Esophagus muscularis mucosa (tissue), 4 donors: ENCODE measurements around the gene RFPL1. TPM values are rescaled to one million over a fixed set of nuclear protein-coding genes. Genes with fewer than 3 reads are reported as not detected.
"Not testable (repeated sequence)": the region's sequence is repeated elsewhere in the genome, so short reads cannot be mapped to it uniquely, and the experiment has no call there.

Experiments used
- DNase-seq: peaks from one replicate; pipeline ENCODE4 v3.0.0-alpha.2; 2017; ENCODE audit errors: extremely low spot score
- H3K27ac ChIP-seq, 4 donors: fragments of 200-600 bp; sonication (generic); replicated peaks in 1 of 4; 1 replicate in 3 of 4; 2 replicates in 1 of 4; pipeline ENCODE4 v1.5.1; 2016 to 2019; ENCODE audit warnings: mild to moderate bottlenecking in 1 of 4
- H3K27me3 ChIP-seq, 4 donors: fragments of 200-600 bp; sonication (generic); one replicate each; pipeline versions ENCODE4 v1.5.1 to v1.6.0; 2016 to 2019
- H3K36me3 ChIP-seq, 4 donors: fragments of 200-600 bp; sonication (generic); one replicate each; pipeline ENCODE4 v1.5.1; 2016 to 2019
- H3K4me1 ChIP-seq, 4 donors: fragments of 200-600 bp; sonication (generic); one replicate each; pipeline ENCODE4 v1.5.1; 2016 to 2019
- H3K4me3 ChIP-seq, 4 donors: fragments of 200-600 bp; sonication (generic); 1 replicate in 2 of 4; 2 replicates in 2 of 4; pipeline ENCODE4 v1.5.1; 2016 to 2019; ENCODE audit warnings: mild to moderate bottlenecking in 4 of 4, moderate library complexity in 1 of 4
- H3K9me3 ChIP-seq, 4 donors: fragments of 200-600 bp; sonication (generic); 1 replicate in 3 of 4; 2 replicates in 1 of 4; pipeline ENCODE4 v1.5.1; 2016 to 2019
- EP300 ChIP-seq: sonication (generic); formaldehyde crosslinking; IDR thresholded peaks from one replicate; pipeline ENCODE4 v1.6.1; 2017; ENCODE audit warnings: antibody characterized with exemption
- POLR2A ChIP-seq: fragments of 450-650 bp; IDR thresholded peaks from one replicate; pipeline ENCODE4 v1.6.1; 2017; ENCODE audit warnings: antibody characterized with exemption, moderate library complexity, mild to moderate bottlenecking, low read depth
- POLR2AphosphoS5 ChIP-seq, 2 donors: sonication (generic); formaldehyde crosslinking; IDR thresholded peaks; one replicate each; pipeline ENCODE4 v1.6.1; 2017; ENCODE audit warnings: antibody characterized with exemption in 2 of 2
- WGBS: methylation state at CpG from one replicate; pipeline ENCODE4 v1.1.5; 2018; 5-methylcytosine and 5-hydroxymethylcytosine counted together
- intact Hi-C: fragments of 100-400 bp; cut with DNase I; formaldehyde crosslinking; loops from one replicate; pipeline ENCODE4 v1.15.1; 2023
- total RNA-seq, 4 donors: library from RNA; depleted of rRNA; stranded (reverse); fragments of >200 nt; gene quantifications; one replicate each; pipeline versions ENCODE4 v1.1.0 to v1.2.1, GENCODE V29; 2016
- TF ChIP-seq, protein P1 (sequence below), 3 experiments: fragments of 200-600 bp in 2 of 3; fragments of 450-650 bp in 1 of 3; sonication (generic) in 2 of 3; IDR thresholded peaks; one replicate each; pipeline ENCODE4 v1.5.1; 2017 to 2019; ENCODE audit warnings: antibody characterized with exemption in 3 of 3, mild to moderate bottlenecking in 2 of 3, moderate library complexity in 1 of 3

RFPL1 gene
- total RNA-seq, 4 donors from 2014 or later: not detected

DNA sequence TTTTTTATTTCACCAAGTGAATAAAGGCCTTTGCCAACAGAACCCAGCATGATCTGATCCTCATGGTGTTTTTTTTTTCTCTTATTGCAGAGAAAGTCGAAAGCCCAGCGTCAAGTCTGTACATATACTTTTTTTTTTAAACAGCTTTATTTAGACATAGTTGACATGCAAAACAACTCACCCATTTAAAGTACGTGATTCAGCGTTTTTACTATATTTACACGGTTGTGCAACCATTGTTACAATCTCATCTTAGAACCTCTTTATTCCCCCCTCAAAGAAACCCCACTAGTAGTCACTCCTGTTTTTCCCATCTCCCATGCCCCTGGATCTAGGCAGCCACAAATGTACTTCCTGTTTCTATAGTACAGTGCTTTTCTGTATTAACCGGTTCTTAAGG lies 29.4 kb upstream of the RFPL1 start:
- intact Hi-C loops: no loop called here
- DNase-seq: peak; percentile 66
- H3K27me3 ChIP-seq: no peaks in the 10 kb centered on the region
- no peak overlapping the region for H3K4me3 ChIP-seq
- 67% methylated on average over 6 of the region's 6 CpGs for WGBS
- H3K9me3 ChIP-seq: no peaks in the 10 kb centered on the region
- no peak overlapping the region for H3K27ac ChIP-seq
- no peak for TF ChIP-seq POLR2AphosphoS5 (IDR thresholded peaks at IDR 0.05)
- no peaks in the 10 kb centered on the region for H3K4me1 ChIP-seq
- H3K36me3 ChIP-seq: no peaks in the 10 kb centered on the region

DNA sequence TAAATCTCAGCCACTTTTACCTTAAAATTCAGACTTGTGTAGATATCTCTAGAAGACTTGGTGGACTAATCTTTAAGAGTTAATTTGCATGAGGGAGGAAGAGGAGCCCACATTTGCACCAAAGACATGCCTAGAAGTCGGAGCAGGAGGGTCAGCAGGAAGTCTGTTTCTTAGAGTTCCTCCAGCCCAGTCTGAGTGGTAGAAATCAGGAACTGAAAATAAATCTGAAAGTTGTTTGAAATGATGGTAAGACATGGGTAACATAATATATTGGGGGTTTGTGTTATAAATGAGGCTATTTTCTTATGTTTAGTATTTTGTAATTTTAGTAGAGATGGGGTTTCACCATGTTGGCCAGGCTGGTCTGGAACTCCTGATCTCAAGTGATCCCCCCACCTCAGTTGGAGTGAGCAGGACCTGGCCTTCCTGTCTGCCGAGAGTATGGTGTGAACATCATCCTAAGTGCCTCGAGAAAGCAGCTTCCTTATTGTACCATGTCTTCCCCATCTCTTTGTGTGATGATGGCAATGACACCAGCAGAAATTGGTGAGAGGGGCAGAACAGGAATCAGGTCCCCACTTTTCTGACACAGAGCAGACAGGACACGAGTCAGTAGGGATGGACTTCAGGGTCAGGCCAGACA lies 26.7 kb upstream of the RFPL1 start:
- H3K4me3 ChIP-seq, H3K4me1 ChIP-seq, H3K9me3 ChIP-seq, H3K27me3 ChIP-seq, intact Hi-C loops, H3K36me3 ChIP-seq, H3K27ac ChIP-seq: not testable (repeated sequence)
- peak; percentile 29 for DNase-seq
- 69% methylated on average over 4 of the region's 4 CpGs for WGBS

DNA sequence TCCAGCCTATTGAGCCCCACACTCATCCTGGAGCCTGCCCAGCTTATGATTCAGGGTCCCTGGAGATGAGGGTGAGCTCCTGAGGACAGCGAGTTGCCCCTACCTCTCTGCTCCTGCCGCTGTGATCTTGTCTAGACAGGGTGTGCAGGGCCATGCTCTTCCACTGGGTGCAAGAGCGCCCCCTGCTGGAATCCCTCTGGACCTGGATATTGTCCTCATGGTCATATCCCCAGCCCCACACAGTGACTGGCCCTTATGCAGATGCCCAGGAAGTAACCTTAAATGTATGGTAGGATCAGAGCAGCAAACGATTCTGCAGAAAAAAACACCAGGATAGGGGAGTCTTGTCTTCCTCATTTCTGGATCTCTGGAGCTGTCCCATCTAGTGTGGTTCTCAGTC lies 25.6 kb upstream of the RFPL1 start:
- TF ChIP-seq, protein P1, sequence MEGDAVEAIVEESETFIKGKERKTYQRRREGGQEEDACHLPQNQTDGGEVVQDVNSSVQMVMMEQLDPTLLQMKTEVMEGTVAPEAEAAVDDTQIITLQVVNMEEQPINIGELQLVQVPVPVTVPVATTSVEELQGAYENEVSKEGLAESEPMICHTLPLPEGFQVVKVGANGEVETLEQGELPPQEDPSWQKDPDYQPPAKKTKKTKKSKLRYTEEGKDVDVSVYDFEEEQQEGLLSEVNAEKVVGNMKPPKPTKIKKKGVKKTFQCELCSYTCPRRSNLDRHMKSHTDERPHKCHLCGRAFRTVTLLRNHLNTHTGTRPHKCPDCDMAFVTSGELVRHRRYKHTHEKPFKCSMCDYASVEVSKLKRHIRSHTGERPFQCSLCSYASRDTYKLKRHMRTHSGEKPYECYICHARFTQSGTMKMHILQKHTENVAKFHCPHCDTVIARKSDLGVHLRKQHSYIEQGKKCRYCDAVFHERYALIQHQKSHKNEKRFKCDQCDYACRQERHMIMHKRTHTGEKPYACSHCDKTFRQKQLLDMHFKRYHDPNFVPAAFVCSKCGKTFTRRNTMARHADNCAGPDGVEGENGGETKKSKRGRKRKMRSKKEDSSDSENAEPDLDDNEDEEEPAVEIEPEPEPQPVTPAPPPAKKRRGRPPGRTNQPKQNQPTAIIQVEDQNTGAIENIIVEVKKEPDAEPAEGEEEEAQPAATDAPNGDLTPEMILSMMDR (IDR thresholded peaks at IDR 0.05): peak in 2 of 3 experiments; percentile 35 to 48
- H3K4me3 ChIP-seq, H3K4me1 ChIP-seq, intact Hi-C loops, H3K27ac ChIP-seq, H3K27me3 ChIP-seq, H3K36me3 ChIP-seq, H3K9me3 ChIP-seq: not testable (repeated sequence)
- WGBS: 25% methylated on average over 1 of the region's 4 CpGs
- DNase-seq: peak; percentile 14

DNA sequence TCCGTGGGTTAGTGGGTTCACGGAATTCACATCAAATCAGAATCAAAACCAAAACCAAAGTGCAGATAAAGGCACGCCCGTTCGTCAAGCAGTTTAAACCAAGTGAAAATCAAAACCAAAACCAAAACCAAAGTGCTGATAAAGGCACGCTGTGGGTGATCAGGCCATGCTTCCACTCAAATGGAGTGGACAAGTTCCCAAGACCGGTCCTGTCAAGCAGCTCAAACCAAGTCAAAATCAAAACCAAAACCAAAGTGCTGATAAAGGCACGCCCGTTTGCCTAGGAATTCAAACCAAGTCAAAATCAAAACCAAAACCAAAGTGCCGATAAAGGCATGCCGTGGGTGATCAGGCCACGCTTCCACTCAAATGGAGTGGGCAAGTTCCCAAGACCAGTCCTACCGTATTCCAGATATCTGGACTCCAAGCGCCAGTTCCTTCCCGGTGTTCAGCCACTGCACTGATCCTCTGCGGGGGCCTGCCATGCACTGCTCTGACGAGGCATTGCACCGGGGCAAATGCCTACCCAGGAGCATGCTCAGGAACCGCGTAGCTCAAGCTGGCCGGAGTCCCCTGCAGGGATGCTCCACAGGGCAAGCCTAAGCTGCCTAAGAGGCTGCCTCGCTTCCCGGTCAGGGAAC lies 23.3 kb upstream of the RFPL1 start:
- intact Hi-C loops, H3K4me1 ChIP-seq, H3K9me3 ChIP-seq, H3K36me3 ChIP-seq, H3K27me3 ChIP-seq: not testable (repeated sequence)
- DNase-seq: peak; percentile 82
- Histone ChIP-seq H3K4me3 (peak overlapping the region; percentile 33 to 50 (median 34)), H3K27ac (peak overlapping the region in 1 of 4 donors; percentile 3)
- WGBS: 68% methylated on average over 16 of the region's 23 CpGs

DNA sequence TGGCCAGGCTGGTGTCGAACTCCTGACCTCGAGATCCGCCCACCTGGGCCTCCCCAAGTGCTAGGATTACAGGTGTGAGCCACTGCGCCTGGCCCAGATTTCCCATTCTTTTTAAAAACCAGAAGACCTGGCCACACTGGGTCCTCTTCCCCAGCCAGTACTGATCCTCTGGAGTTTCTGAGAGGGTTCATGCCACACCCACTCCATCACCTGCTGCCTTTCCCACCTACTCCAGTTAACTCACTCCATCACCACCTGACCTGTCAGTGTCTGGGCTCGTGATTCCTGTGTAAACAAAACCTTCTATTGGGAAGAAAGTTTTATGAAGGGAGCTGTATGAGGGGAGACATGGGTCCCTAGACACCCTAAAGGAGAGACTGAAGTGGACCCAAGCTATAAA lies 19.7 kb upstream of the RFPL1 start:
- WGBS: 68% methylated on average over 5 of the region's 5 CpGs
- H3K4me1 ChIP-seq, H3K4me3 ChIP-seq, H3K9me3 ChIP-seq, intact Hi-C loops, H3K36me3 ChIP-seq, H3K27ac ChIP-seq: not testable (repeated sequence)
- DNase-seq: peak; percentile 24
- H3K27me3 ChIP-seq: peaks cover 0 to 14% (median 0%) of the 10 kb centered on the region in 4 donors

DNA sequence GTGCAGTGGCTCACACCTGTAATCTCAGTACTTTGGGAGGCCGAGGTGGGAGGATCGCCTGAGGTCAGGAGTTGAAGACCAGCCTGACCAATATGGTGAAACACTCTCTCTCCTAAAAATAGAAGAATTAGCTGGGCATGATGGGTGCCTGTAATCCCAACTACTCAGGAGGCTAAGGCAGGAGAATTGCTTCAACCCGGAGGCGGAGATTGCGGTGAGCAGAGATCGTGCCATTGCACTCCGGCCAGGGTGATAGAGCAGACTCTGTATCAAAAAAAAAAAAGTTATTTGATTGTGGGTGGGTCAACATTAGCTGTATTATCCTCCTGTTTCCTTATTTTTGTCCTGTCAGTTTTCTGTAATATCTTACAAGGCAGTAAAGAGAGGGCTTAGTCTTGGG lies 11.9 kb upstream of the RFPL1 start:
- H3K4me1 ChIP-seq: no peaks in the 10 kb centered on the region
- H3K9me3 ChIP-seq: no peaks in the 10 kb centered on the region
- no peaks in the 10 kb centered on the region for H3K36me3 ChIP-seq
- H3K4me3 ChIP-seq: no peak overlapping the region
- 97% methylated on average over 7 of the region's 7 CpGs for WGBS
- no peak overlapping the region for H3K27ac ChIP-seq
- TF ChIP-seq EP300 (no peak), POLR2AphosphoS5 (IDR thresholded peaks at IDR 0.05) (no peak), POLR2A (no peak)
- TF ChIP-seq, protein P1 (IDR thresholded peaks at IDR 0.05): no peak
- intact Hi-C loops: no loop called here
- peaks cover 0 to 8% (median 3%) of the 10 kb centered on the region in 4 donors for H3K27me3 ChIP-seq
- DNase-seq: peak; percentile 75

DNA sequence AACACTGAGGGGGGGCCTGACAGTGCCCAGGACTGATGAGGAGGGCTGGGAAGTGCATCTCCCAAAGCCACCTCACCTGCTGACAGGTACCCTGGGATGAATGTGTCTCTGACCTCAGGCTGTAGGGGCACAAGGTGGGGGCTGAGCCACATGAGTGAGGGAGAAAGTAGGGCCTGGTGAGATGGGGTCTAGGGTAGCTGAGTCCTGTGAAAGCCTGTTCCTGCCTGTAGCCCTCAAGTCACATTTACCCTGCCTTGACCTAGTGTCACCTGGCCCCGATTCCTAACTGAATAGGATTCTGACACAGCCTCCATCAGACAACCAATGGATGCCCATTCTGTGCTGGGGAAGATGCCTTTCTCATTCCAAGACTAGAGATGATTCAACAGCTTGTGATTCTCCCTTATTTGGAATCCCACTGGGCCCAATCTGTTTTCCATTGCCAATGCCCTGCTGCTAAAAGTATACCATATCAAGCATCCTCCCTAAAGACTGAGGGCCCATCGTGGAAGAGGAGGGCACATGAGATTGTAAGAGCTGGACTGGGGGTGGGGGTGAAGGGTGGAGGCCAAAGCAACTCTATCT lies 11.1 kb upstream of the RFPL1 start:
- Histone ChIP-seq H3K27ac (no peak overlapping the region), H3K4me1 (no peaks in the 10 kb centered on the region), H3K27me3 (peaks cover 0 to 11% (median 5%) of the 10 kb centered on the region in 4 donors), H3K9me3 (no peaks in the 10 kb centered on the region), H3K36me3 (no peaks in the 10 kb centered on the region), H3K4me3 (no peak overlapping the region)
- WGBS: 88% methylated on average over 2 of the region's 2 CpGs
- intact Hi-C loops: no loop called here
- peak; percentile 53 for DNase-seq
- TF ChIP-seq POLR2A: no peak
- TF ChIP-seq, protein P1 (IDR thresholded peaks at IDR 0.05): no peak
